ELR (cell line): ENCODE results near the gene ESR2.

Source experiments
- DNase-seq: peaks from one replicate; pipeline ENCODE4 v3.0.0-alpha.2; 2015; ENCODE audit warnings: low read depth

The ESR2 gene

GRCh38 chr14:64266239-64266638 lies 27.9 kb downstream of the ESR2 start:
- DNase-seq, result peak; percentile 77

- no peak for DNase-seq
Measured at GRCh38 chr14:64265222-64265621, 28.9 kb downstream of the ESR2 start.

GRCh38 chr14:64260418-64260817 lies 33.8 kb downstream of the ESR2 start:
- no peak for DNase-seq

GRCh38 chr14:64255756-64256155 lies 38.4 kb downstream of the ESR2 start:
- DNase-seq, result no peak

- peak; percentile 92 for DNase-seq
Measured at GRCh38 chr14:64253672-64254071, 40.5 kb downstream of the ESR2 start.

- no peak for DNase-seq
Measured at GRCh38 chr14:64249363-64249762, 44.8 kb downstream of the ESR2 start.

- no peak for DNase-seq
Measured at GRCh38 chr14:64248689-64249088, 45.5 kb downstream of the ESR2 start.

- DNase-seq, result no peak
Measured at GRCh38 chr14:64247195-64247594, 47.0 kb downstream of the ESR2 start.

GRCh38 chr14:64246688-64247087 lies 47.5 kb downstream of the ESR2 start:
- no peak for DNase-seq

GRCh38 chr14:64245491-64245890 lies 48.7 kb downstream of the ESR2 start:
- DNase-seq, result no peak

GRCh38 chr14:64244279-64244678 lies 49.9 kb downstream of the ESR2 start:
- no peak for DNase-seq

GRCh38 chr14:64238631-64239030 lies 55.5 kb downstream of the ESR2 start:
- no peak for DNase-seq

GRCh38 chr14:64238049-64238448 lies 56.1 kb downstream of the ESR2 start:
- no peak for DNase-seq

- no peak for DNase-seq
Measured at GRCh38 chr14:64235652-64236640, 58.2 kb downstream of the ESR2 start.

- DNase-seq, result peak; percentile 25
Measured at GRCh38 chr14:64234877-64235651, 59.1 kb downstream of the ESR2 start.

- peak; percentile 26 for DNase-seq
Measured at GRCh38 chr14:64233531-64234190, 60.5 kb downstream of the ESR2 start.

GRCh38 chr14:64232944-64233343 lies 61.2 kb downstream of the ESR2 start:
- DNase-seq, result no peak

- DNase-seq, result peak; percentile 95
Measured at GRCh38 chr14:64232095-64232838, 61.9 kb downstream of the ESR2 start.

- no peak for DNase-seq
Measured at GRCh38 chr14:64229489-64229888, 64.7 kb downstream of the ESR2 start.

GRCh38 chr14:64227856-64228255 lies 66.3 kb downstream of the ESR2 start:
- no peak for DNase-seq

- DNase-seq, result no peak
Measured at GRCh38 chr14:64225151-64225757, 68.9 kb downstream of the ESR2 start.
